ENCODE measurements around the gene ASB9. TPM values are rescaled to one million over a fixed set of nuclear protein-coding genes. Genes with fewer than 3 reads are reported as not detected.

Gene ASB9
- total RNA-seq, 2 experiments from 2014 or later: not detected

GRCh38 chrX:15233416-15234015 is 36.4 kb downstream of the ASB9 start:
- H3K4me2 ChIP-seq (ENCODE audit: low read length): no peak overlapping the region
- intact Hi-C loops (cut with micrococcal nuclease; ENCODE audit: unreplicated experiment): no loop called here
- H3K9me3 ChIP-seq (ENCODE audit: low read length): no peaks in the 10 kb centered on the region
- no peak for TF ChIP-seq EZH2phosphoT487 (IDR thresholded peaks at IDR 0.05; ENCODE audit: borderline replicate concordance, low read depth, low read length)
- no peak for TF ChIP-seq CTCF (conservative IDR thresholded peaks at IDR 0.05; ENCODE audit: low read length)
- H3K4me3 ChIP-seq (ENCODE audit: low read depth, low read length, poor library complexity, severe bottlenecking): no peak overlapping the region
- ChIA-PET POLR2A (no interaction called here), CTCF (ENCODE audit: unreplicated experiment) (no interaction called here)
- H3K27ac ChIP-seq (ENCODE audit: low read depth, low read length, poor library complexity, severe bottlenecking): no peak overlapping the region
- H2AFZ ChIP-seq (ENCODE audit: low read length): no peak overlapping the region
- H3K36me3 ChIP-seq (ENCODE audit: insufficient read depth, low read length): no peaks in the 10 kb centered on the region
- no peak for DNase-seq (ENCODE audit: low spot score)
- BruUV-seq (replicated peaks): no TSS peak
- no peaks in the 10 kb centered on the region for H3K9me2 ChIP-seq (ENCODE audit: insufficient read depth, low read length)
- no peaks in the 10 kb centered on the region for H4K20me1 ChIP-seq (ENCODE audit: insufficient read depth, low read length)
- no peaks in the 10 kb centered on the region for H3K4me1 ChIP-seq (ENCODE audit: insufficient read depth, low read length, poor library complexity, severe bottlenecking)
- no peaks in the 10 kb centered on the region for H3K79me2 ChIP-seq (ENCODE audit: insufficient read depth, low read depth, low read length)

DNA sequence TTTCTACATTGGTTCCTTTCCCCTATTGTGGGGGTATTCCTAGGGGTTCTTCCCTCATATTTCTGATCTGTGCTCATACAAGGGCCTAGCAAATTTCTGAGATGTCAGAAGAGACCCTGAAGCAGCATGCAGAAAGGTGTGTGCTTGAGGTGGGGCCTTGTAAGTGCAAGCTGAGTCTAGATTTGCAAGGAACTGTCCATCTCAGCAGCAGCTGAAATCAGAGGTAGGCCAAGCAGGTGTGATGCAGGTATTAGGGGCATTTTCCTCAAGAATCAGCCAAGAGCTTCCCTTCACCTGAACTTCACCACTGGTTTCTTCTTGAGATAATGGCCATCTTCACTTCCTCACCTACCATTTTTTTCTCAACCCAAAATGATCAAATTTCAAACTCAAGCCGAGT is 45.1 kb downstream of the ASB9 start:
- Histone ChIP-seq H3K36me3 (ENCODE audit: insufficient read depth, low read length) (no peaks in the 10 kb centered on the region), H3K4me2 (ENCODE audit: low read length) (no peak overlapping the region), H3K9me3 (ENCODE audit: low read length) (no peaks in the 10 kb centered on the region), H3K4me1 (ENCODE audit: insufficient read depth, low read length, poor library complexity, severe bottlenecking) (no peaks in the 10 kb centered on the region), H4K20me1 (ENCODE audit: insufficient read depth, low read length) (no peaks in the 10 kb centered on the region), H3K9me2 (ENCODE audit: insufficient read depth, low read length) (no peaks in the 10 kb centered on the region), H2AFZ (ENCODE audit: low read length) (no peak overlapping the region), H3K79me2 (ENCODE audit: insufficient read depth, low read depth, low read length) (no peaks in the 10 kb centered on the region), H3K4me3 (ENCODE audit: low read depth, low read length, poor library complexity, severe bottlenecking) (no peak overlapping the region), H3K27ac (ENCODE audit: low read depth, low read length, poor library complexity, severe bottlenecking) (no peak overlapping the region)
- no peak for DNase-seq (ENCODE audit: low spot score)
- TF ChIP-seq EZH2phosphoT487 (IDR thresholded peaks at IDR 0.05; ENCODE audit: borderline replicate concordance, low read depth, low read length) (no peak), CTCF (conservative IDR thresholded peaks at IDR 0.05; ENCODE audit: low read length) (no peak)
- no TSS peak for BruUV-seq (replicated peaks)
- ChIA-PET POLR2A (no interaction called here), CTCF (ENCODE audit: unreplicated experiment) (no interaction called here)
- intact Hi-C loops (cut with micrococcal nuclease; ENCODE audit: unreplicated experiment): no loop called here

DNA sequence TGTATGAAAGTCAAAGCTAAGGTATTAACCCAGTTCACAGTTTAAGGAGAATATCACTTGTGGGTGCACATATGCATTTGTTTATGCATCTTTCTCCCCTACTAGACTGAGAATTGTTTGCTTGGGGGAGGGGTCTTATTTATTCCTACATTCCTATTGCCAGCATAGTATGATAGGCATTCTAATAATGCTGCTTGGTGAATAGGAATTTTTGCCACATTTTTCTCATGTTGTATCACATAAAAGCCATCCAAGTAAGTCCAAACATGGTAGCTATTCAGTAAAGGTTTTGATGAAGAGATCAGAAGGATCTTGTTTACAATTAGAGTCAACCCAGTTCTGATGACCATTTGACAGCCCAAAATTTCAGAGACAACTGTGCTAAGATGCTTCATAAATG is 48.6 kb downstream of the ASB9 start:
- no peaks in the 10 kb centered on the region for H4K20me1 ChIP-seq (ENCODE audit: insufficient read depth, low read length)
- H3K4me3 ChIP-seq (ENCODE audit: low read depth, low read length, poor library complexity, severe bottlenecking): no peak overlapping the region
- POLR2A ChIA-PET: interaction anchor here (0.6 kb wide), 1 partner anchor 9 kb away, joined by 4 read pairs; no protein-coding TSS in a partner anchor
- BruUV-seq (replicated peaks): no TSS peak
- H3K9me3 ChIP-seq (ENCODE audit: low read length): no peaks in the 10 kb centered on the region
- no peaks in the 10 kb centered on the region for H3K4me1 ChIP-seq (ENCODE audit: insufficient read depth, low read length, poor library complexity, severe bottlenecking)
- CTCF ChIA-PET (ENCODE audit: unreplicated experiment): no interaction called here
- TF ChIP-seq CTCF (conservative IDR thresholded peaks at IDR 0.05; ENCODE audit: low read length) (no peak), EZH2phosphoT487 (IDR thresholded peaks at IDR 0.05; ENCODE audit: borderline replicate concordance, low read depth, low read length) (no peak)
- H2AFZ ChIP-seq (ENCODE audit: low read length): no peak overlapping the region
- H3K9me2 ChIP-seq (ENCODE audit: insufficient read depth, low read length): no peaks in the 10 kb centered on the region
- no peaks in the 10 kb centered on the region for H3K36me3 ChIP-seq (ENCODE audit: insufficient read depth, low read length)
- no peak overlapping the region for H3K27ac ChIP-seq (ENCODE audit: low read depth, low read length, poor library complexity, severe bottlenecking)
- intact Hi-C loops (cut with micrococcal nuclease; ENCODE audit: unreplicated experiment): no loop called here
- no peaks in the 10 kb centered on the region for H3K79me2 ChIP-seq (ENCODE audit: insufficient read depth, low read depth, low read length)
- no peak overlapping the region for H3K4me2 ChIP-seq (ENCODE audit: low read length)
- no peak for DNase-seq (ENCODE audit: low spot score)
